Panc1 (cell line): ENCODE data around the gene DAB2IP.

Experiments
- POLR2AphosphoS5 ChIP-seq: IDR thresholded peaks from 2 replicates; pipeline ENCODE4 v1.6.1; 2012; ENCODE audit warnings: mild to moderate bottlenecking, low read depth, low read length, moderate library complexity
- SIN3A ChIP-seq: IDR thresholded peaks from 2 replicates; pipeline ENCODE4 v1.6.1; 2012; ENCODE audit warnings: low read depth, mild to moderate bottlenecking, low read length, moderate library complexity, borderline replicate concordance; ENCODE audit not compliant: insufficient read depth
- TCF7L2 ChIP-seq: IDR thresholded peaks from 2 replicates; pipeline ENCODE4 v1.6.1; 2011; ENCODE audit warnings: mild to moderate bottlenecking, low read depth, low read length, inconsistent platforms
- TF ChIP-seq, protein P1 (sequence below): fragments of 450-650 bp; IDR thresholded peaks from 2 replicates; pipeline ENCODE4 v1.5.1; 2017; ENCODE audit warnings: mild to moderate bottlenecking
- TF ChIP-seq, protein P2 (sequence below), 2 experiments: IDR thresholded peaks; 2 replicates each; pipeline ENCODE4 v1.6.1; 2011 to 2012; ENCODE audit warnings: low read depth in 2 of 2, control low read depth in 1 of 2, low read length in 1 of 2, mild to moderate bottlenecking in 1 of 2, moderate library complexity in 1 of 2; ENCODE audit not compliant: insufficient read depth in 1 of 2

GRCh38 chr9:121620777-121621449 lies 30.5 kb upstream of the DAB2IP start:
- TF ChIP-seq, protein P1, sequence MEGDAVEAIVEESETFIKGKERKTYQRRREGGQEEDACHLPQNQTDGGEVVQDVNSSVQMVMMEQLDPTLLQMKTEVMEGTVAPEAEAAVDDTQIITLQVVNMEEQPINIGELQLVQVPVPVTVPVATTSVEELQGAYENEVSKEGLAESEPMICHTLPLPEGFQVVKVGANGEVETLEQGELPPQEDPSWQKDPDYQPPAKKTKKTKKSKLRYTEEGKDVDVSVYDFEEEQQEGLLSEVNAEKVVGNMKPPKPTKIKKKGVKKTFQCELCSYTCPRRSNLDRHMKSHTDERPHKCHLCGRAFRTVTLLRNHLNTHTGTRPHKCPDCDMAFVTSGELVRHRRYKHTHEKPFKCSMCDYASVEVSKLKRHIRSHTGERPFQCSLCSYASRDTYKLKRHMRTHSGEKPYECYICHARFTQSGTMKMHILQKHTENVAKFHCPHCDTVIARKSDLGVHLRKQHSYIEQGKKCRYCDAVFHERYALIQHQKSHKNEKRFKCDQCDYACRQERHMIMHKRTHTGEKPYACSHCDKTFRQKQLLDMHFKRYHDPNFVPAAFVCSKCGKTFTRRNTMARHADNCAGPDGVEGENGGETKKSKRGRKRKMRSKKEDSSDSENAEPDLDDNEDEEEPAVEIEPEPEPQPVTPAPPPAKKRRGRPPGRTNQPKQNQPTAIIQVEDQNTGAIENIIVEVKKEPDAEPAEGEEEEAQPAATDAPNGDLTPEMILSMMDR, result no peak; the same call in 1 of the 2 replicates
- TF ChIP-seq SIN3A (no peak), POLR2AphosphoS5 (no peak), TCF7L2 (no peak)
- TF ChIP-seq, protein P2, sequence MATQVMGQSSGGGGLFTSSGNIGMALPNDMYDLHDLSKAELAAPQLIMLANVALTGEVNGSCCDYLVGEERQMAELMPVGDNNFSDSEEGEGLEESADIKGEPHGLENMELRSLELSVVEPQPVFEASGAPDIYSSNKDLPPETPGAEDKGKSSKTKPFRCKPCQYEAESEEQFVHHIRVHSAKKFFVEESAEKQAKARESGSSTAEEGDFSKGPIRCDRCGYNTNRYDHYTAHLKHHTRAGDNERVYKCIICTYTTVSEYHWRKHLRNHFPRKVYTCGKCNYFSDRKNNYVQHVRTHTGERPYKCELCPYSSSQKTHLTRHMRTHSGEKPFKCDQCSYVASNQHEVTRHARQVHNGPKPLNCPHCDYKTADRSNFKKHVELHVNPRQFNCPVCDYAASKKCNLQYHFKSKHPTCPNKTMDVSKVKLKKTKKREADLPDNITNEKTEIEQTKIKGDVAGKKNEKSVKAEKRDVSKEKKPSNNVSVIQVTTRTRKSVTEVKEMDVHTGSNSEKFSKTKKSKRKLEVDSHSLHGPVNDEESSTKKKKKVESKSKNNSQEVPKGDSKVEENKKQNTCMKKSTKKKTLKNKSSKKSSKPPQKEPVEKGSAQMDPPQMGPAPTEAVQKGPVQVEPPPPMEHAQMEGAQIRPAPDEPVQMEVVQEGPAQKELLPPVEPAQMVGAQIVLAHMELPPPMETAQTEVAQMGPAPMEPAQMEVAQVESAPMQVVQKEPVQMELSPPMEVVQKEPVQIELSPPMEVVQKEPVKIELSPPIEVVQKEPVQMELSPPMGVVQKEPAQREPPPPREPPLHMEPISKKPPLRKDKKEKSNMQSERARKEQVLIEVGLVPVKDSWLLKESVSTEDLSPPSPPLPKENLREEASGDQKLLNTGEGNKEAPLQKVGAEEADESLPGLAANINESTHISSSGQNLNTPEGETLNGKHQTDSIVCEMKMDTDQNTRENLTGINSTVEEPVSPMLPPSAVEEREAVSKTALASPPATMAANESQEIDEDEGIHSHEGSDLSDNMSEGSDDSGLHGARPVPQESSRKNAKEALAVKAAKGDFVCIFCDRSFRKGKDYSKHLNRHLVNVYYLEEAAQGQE (IDR thresholded peaks at IDR 0.05; ENCODE audit: insufficient read depth in 1 of 2, low read depth in 2 of 2, low read length in 1 of 2), result no peak
